Motor neuron (in vitro differentiated cells): ENCODE measurements around the gene PIAS1. TPM values are rescaled to one million over a fixed set of nuclear protein-coding genes. Genes with fewer than 3 reads are reported as not detected.
A peak's percentile ranks its signal among the peaks of the same experiment; 100 is the strongest.

Experiments used
- ATAC-seq, 8 experiments: fragments of 200-7000 bp; cut with Tn5 transposase; replicated peaks in 6 of 8; 2 replicates each; pipeline ENCODE4 v1.8.0; 2021; ENCODE audit warnings: mild to moderate bottlenecking in 8 of 8, moderate library complexity in 8 of 8
- H3K27ac ChIP-seq, 2 donors: fragments of 250-450 bp; sonication (Bioruptor Pico); 2 replicates each; pipeline ENCODE4 v1.9.0; 2021; ENCODE audit warnings: antibody characterized with exemption in 2 of 2, mild to moderate bottlenecking in 2 of 2, moderate library complexity in 1 of 2
- H3K4me1 ChIP-seq, 2 donors: fragments of 250-450 bp; sonication (Bioruptor Pico); replicated peaks in 1 of 2; 2 replicates each; pipeline ENCODE4 v1.6.1; 2021; ENCODE audit warnings: antibody characterized with exemption in 2 of 2, mild to moderate bottlenecking in 2 of 2, moderate library complexity in 1 of 2
- H3K4me3 ChIP-seq, 5 donors: fragments of 250-450 bp; sonication (Bioruptor Pico); 2 replicates each; pipeline ENCODE4 v1.9.0; 2021; ENCODE audit warnings: antibody characterized with exemption in 5 of 5, mild to moderate bottlenecking in 5 of 5, moderate library complexity in 4 of 5
- WGBS, 10 experiments: fragments of 450-650 bp; shearing (Covaris generic); methylation state at CpG; one replicate each; pipeline ENCODE4 v1.0.0; 2022; 5-methylcytosine and 5-hydroxymethylcytosine counted together
- in situ Hi-C, 9 experiments: fragments of 400-800 bp; cut with MboI; loops; one replicate each; pipeline ENCODE4 v1.15.0; 2021; ENCODE audit warnings: low sequenced_read_pairs in 9 of 9, low pct_unique_long_range_greater_than_20kb in 2 of 9; ENCODE audit not compliant: unreplicated experiment in 9 of 9
- total RNA-seq, 8 experiments: library from RNA; unstranded; fragments of 300-600 nt; gene quantifications; 2 replicates each; pipeline versions ENCODE4 v1.2.3 to v1.2.4, GENCODE V29; 2022

Gene PIAS1
- total RNA-seq, 8 experiments from 2014 or later: 20.5 to 47.4 (median 31.3) TPM

DNA sequence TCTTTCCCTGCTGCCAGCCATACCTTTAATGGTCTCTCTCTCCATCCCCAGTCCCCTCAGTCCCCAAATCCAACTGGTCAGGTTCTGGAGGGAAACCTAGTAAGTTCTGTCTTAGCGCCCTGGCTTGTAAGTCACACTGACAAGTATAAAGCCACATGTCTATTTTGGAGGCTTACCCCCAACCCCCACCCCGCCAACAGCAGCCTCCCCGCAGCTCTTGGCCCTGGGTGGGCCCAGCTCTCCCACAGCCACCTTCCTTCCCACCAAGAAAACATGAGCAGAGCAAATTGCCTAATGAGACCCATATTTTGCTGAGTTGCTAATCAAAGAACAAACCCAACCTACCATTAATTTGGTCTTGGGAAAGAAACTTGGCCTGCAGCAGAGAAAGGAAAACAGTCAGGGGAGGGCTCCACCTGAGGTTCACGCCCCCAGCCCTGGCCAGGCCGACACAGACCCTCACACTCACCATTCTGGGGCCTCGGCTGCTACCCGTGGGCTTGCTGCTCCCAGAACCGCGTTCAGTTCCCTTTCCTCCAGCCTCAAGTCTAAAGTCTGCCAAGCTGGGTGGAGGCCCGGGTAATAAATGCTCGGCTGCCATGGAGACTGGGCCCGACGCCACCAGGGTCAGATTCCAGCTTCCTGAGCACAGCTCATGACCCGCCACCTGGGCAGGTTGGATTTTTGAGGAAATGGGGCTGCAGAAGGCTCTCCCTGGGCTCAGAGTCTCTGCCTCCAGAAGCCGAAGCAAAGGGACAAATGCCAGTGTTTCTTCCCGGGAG is 150.9 kb downstream of the PIAS1 start, which contains the start of gene CALML4:
Gene CALML4 (minus strand): TSS at position 557 of the 782 bp plus-strand sequence. CDS start 85 bp downstream, at position 472.
- Histone ChIP-seq H3K27ac (no peak within 1 kb of the TSS), H3K4me3 (no peak within 1 kb of the TSS), H3K4me1 (peaks cover 20 to 23% of the 10 kb centered on the region in 2 donors)
- ATAC-seq: peak in 4 of 8 experiments; percentile 46 to 75 (median 59)
- 28 to 100% (median 80%) methylated on average over 1 to 5 of the region's 16 CpGs; no CpG with 5 or more reads in 3 of the 10 experiments for WGBS, 10 experiments
- in situ Hi-C loops: no loop called here

DNA sequence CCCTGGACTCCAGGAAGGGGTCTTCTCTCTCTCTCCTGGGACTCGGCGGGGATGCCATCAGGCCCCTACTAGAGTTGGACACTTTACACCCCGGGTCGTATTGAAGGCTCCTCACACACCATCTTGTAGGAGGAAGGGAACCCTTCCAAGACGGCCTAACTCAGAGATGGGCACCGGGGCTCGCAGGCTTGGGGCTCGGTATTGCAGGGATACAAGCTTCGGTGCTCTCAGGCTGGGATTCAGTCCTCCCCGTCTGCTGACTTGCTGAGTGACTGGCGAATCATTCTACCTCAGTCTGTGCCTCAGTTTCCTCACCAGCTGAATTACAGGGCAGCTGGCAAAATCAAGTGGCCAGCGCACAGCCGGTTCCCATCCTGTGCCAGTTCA is 151.4 kb downstream of the PIAS1 start:
- no peak for ATAC-seq
- no peak overlapping the region for H3K4me3 ChIP-seq
- H3K4me1 ChIP-seq: peaks cover 14 to 19% of the 10 kb centered on the region in 2 donors
- no peak overlapping the region for H3K27ac ChIP-seq
- 46 to 97% (median 76%) methylated on average over 1 to 6 of the region's 13 CpGs; no CpG with 5 or more reads in 6 of the 10 experiments for WGBS, 10 experiments
- in situ Hi-C loops: no loop called here

DNA sequence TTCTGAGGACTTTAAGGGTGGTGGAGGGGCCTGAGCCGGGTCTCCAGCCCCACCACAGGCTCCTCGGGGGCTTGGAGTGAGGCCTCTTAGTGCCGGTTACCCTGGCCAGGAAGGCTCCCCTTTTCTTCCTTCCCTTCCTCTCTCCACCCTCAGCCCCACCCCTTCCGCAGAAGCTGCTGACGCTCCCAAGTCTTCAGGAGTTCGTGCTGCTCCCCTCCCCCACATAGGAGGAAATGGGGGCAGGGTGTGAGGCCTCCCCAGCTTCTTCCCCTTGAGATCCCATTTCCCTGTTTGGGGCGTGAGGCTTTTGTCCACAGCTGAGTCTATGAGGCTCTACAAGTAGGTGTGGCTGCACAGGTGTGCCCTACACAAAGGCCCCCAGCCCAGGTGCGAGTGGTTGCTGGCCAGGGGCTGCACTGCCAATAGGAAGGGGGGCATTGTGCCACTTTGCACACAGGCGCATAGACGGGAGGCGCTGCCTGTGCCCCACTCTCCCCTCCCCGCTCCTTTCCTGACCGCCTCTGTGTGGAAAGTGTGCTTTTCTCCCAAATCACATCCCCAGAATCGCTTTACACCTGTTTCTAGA is 151.9 kb downstream of the PIAS1 start:
- Histone ChIP-seq H3K27ac (no peak overlapping the region), H3K4me3 (no peak overlapping the region), H3K4me1 (peaks cover 12 to 22% of the 10 kb centered on the region in 2 donors)
- in situ Hi-C loops: no loop called here
- 40 to 100% (median 100%) methylated on average over 1 to 2 of the region's 14 CpGs; no CpG with 5 or more reads in 7 of the 10 experiments for WGBS, 10 experiments
- ATAC-seq: no peak

DNA sequence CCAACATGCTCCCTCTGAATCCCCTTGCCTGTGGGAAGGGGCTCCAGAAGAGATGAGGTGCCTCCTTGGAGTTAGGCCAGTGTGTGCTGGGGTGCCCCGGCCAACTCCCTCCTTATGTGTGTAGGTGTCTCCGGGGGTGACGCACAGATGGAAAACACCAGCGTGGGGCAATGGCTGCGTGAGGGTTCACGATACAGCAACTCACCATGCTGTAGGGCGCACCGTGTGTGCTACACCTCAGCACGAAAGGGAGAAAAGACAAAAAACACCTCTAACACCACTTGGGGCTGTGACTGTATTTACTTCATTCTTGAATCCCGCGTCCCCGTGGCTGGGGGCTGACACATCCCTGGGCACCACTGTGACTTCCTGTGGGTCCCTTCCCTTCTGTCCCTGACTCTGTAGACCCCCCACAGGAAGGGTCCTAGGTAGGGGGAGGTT is 152.6 kb downstream of the PIAS1 start:
- 75 to 100% (median 93%) methylated on average over 1 to 5 of the region's 12 CpGs; no CpG with 5 or more reads in 3 of the 10 experiments for WGBS, 10 experiments
- Histone ChIP-seq H3K27ac (no peak overlapping the region), H3K4me1 (peaks cover 9 to 25% of the 10 kb centered on the region in 2 donors), H3K4me3 (no peak overlapping the region)
- no peak for ATAC-seq
- in situ Hi-C loops: no loop called here

DNA sequence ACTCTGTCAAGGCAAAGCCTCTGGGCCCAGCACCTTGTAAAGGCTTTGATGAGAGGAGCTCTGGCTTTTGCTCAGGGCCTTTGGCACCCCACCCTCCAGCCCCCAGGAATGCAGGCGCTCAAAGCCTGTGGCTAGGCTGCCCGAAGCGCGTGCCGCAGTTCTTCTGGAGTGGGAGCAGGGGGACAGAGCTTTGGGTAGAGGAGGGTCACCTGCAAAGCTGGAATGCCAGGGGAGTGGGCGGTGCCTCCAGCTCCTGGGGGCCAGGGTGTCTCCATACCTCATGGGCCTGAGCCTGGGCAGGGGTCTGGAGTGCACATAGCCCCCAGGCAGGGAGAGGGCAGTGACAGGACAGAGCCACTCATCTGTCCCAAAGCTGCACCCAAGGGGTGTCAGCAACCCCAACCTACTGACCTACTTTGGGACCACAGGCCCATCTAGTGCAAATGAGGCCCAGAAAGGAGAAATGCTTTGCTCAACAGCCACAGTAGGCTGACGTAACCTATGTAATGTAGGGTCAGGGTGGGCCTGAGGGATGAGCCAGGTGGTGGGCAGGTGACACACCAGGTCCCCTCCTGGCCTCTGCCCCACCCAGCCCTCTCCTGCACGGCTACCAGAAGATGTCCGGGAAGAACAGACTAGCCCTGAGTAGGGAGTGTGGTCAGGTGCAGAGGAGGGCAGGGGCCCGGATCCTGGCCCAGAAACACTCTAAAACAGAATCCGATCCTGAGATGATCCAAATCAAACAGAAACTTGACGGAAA is 153.2 kb downstream of the PIAS1 start:
- 100% methylated on average over 1 of the region's 12 CpGs; no CpG with 5 or more reads in 8 of the 10 experiments for WGBS, 10 experiments
- Histone ChIP-seq H3K4me3 (no peak overlapping the region), H3K4me1 (peaks cover 4 to 19% of the 10 kb centered on the region in 2 donors), H3K27ac (no peak overlapping the region)
- ATAC-seq: no peak
- in situ Hi-C loops: no loop called here

DNA sequence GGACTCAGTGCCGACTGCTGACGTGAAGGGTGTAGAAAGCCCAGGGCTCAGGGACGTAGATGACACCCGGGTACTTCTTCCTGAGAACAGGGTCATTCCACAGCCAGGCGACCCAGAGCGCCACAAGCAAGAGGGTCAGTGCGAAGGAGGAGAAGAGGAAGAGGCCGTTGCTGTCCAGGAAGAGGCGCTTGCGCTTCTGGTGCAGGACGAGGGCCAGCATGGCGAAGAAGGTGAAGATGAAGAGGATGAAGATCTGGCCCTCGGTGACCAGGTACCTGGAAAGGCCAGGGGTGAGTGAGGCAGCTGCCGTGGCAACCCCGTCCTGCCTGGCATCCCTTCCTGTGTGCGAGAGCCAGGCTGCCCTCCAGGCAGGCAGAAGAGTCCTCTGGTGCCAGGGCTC is 154.0 kb downstream of the PIAS1 start:
- in situ Hi-C loops: no loop called here
- 71 to 100% (median 85%) methylated on average over 1 to 4 of the region's 16 CpGs; no CpG with 5 or more reads in 6 of the 10 experiments for WGBS, 10 experiments
- ATAC-seq: no peak
- H3K4me1 ChIP-seq: peaks cover 4 to 18% of the 10 kb centered on the region in 2 donors
- no peak overlapping the region for H3K27ac ChIP-seq
- H3K4me3 ChIP-seq: no peak overlapping the region

DNA sequence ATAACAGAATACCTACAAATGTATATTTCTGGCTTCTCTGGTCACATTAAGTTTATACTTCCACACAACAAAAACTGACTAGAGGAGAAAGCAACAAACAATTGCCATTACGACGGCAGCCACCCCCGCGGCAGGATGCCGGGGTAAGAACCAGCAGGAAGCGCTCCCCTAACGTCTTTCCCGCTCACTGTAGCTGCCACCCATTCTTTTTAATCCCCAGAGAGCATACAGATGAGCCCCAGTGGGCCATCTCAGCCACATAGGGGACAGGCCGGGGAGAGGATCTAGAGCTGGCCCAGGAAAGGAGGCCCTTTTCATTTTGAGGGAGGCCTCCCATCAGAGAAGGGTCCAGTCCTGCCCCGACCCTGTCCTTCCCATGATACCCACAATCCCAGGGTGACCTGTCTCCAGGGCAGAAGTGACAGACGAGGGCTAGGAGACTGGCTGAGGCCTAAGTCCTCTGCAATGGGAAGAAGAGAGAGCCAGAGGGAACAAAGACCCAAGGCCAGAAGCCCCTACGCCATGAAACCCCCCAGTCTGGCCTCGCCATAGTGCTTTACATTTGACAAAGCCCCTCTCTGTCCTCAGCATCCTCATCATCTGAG is 154.6 kb downstream of the PIAS1 start:
- no peak overlapping the region for H3K27ac ChIP-seq
- ATAC-seq: no peak
- in situ Hi-C loops: no loop called here
- 70 to 93% (median 84%) methylated on average over 2 to 9 of the region's 13 CpGs; no CpG with 5 or more reads in 5 of the 10 experiments for WGBS, 10 experiments
- peaks cover 4 to 18% of the 10 kb centered on the region in 2 donors for H3K4me1 ChIP-seq
- H3K4me3 ChIP-seq: no peak overlapping the region

DNA sequence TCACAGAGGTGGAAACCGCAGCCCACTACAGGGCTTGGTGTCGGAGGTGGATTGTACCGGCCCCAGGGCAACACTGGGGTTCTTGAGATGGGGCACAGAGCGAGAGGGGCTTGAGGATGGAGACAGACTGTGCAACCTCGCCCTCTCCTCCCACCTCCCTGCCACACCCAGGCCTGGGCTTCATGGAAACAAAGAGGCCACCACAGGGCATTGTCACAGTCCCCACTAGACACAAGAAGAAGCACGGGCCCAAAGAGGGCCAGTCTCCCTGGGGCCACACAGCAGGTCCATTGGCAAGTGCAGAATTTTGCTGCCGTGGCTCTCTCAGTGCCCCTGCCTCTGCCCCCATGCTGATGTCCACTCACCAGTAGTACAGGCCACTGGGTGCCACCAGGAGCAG is 155.2 kb downstream of the PIAS1 start:
- in situ Hi-C loops: no loop called here
- H3K4me3 ChIP-seq: no peak overlapping the region
- WGBS, 10 experiments: 83 to 100% (median 100%) methylated on average over 1 to 2 of the region's 7 CpGs; no CpG with 5 or more reads in 6 of the 10 experiments
- no peak overlapping the region for H3K27ac ChIP-seq
- ATAC-seq: no peak
- H3K4me1 ChIP-seq: peaks cover 4 to 18% of the 10 kb centered on the region in 2 donors

DNA sequence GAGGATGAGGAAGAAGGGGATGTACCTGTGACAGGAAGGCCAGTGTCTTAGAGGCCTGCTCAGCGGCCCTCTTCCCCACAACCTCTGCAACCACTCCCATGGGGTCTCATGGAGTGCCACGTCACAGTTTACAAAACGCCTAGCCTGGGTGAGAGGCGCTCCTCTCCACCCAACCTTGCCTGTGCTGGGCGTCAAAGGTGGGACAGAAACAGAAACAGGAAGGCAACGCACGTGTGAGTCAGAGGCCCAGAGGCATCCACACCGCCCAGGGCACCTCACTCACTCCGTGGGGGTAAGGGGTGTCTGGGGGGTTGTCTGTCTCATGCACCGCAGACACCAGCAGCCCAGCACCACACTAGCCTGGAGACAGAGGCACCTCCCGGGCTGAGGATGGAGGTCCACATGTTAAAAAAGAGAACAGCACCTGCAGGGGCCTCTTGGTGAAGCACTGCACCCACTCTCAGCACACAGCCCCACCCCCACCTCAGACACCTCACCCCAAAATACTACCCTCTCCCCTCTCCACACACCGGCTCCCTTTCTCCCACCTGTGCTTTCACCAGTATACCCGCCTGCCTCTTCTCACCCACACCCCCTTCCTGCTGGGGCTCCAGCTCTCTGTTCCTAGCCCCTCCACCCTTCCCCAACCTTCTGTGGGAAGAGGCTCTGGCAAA is 155.8 kb downstream of the PIAS1 start:
- ATAC-seq: no peak
- in situ Hi-C loops: no loop called here
- WGBS, 10 experiments: 96% methylated on average over 5 of the region's 13 CpGs; no CpG with 5 or more reads in 9 of the 10 experiments
- Histone ChIP-seq H3K27ac (no peak overlapping the region), H3K4me3 (no peak overlapping the region), H3K4me1 (peaks cover 4 to 18% of the 10 kb centered on the region in 2 donors)

DNA sequence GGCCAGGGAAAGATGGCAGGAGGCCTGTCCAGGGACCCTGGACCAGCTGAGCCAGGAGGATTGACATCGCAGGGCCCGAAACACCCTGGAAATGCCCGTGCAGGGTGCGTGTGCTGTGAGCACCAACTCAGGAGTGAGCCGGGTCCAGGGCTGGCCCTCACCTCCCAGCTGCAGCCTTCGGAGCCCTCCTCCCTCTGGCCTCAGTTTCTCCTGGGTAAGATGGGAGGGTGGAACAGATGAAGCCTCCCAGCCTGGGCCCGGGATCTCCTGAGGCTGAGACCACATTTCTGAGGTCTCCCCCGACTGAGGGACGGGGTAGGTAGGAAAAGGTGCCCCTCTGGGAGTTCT is 156.3 kb downstream of the PIAS1 start:
- H3K27ac ChIP-seq: no peak overlapping the region
- WGBS, 10 experiments: 50 to 93% (median 86%) methylated on average over 2 to 5 of the region's 9 CpGs; no CpG with 5 or more reads in 7 of the 10 experiments

DNA sequence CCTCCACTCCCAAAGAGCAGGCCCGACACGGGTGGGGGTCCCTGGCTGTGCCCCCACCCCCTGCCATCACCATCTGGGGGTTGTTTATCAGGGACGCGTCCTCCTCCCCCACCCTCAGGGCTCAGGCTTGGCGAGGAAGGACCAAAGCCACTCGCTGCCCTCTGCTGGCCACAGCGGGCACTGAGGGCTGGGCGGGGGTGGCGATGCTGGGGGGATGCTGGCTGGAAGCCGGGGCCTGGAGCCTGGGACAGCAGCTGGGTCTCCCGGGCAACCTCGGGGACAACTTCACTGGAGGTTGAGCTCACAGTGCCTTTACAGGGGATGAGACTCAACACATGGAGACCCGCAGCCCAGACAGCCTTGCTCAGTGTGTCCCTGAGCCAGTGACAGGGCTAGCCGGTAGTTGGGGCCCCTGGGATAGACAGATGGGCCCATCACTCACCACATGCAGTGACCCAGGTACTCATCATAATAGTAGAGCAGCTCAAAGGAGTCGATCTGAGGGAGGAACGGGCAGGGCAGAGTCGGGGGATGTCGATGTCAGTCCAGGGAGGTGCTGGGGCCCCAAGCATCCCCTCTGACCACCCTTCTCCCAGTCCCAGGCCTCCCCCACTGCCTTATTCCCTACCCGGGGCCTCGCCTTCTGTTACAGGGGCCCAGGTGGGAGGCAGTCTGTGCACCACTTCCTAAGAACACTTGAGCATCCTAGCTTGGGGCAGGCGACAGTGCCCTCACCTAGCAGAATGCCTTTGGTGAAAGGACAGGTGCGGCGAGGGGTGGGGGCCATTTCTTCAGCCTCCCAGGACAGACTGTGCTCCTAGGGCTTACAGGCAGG is 156.9 kb downstream of the PIAS1 start:
- in situ Hi-C loops: no loop called here
- H3K27ac ChIP-seq: no peak overlapping the region

More for the DNA sequence above, 156.3 kb downstream of the PIAS1 start:
- peaks cover 0 to 13% of the 10 kb centered on the region in 2 donors for H3K4me1 ChIP-seq
- ATAC-seq: peak in 1 of 8 experiments; percentile 21
- in situ Hi-C loops: no loop called here
- no peak overlapping the region for H3K4me3 ChIP-seq

More for the DNA sequence above, 156.9 kb downstream of the PIAS1 start:
- peak; percentile 83 to 91 (median 85) for ATAC-seq
- Histone ChIP-seq H3K4me1 (peaks cover 0 to 9% of the 10 kb centered on the region in 2 donors), H3K4me3 (no peak overlapping the region)
- 45 to 100% (median 93%) methylated on average over 2 to 4 of the region's 23 CpGs; no CpG with 5 or more reads in 5 of the 10 experiments for WGBS, 10 experiments
